ENCODE data around the gene EVI2B. TPM values are rescaled to one million over a fixed set of nuclear protein-coding genes. Genes with fewer than 3 reads are reported as not detected.

The EVI2B gene
- total and polyA plus RNA-seq, 12 donors = 0.67 to 16.7 (median 7.6) TPM

DNA sequence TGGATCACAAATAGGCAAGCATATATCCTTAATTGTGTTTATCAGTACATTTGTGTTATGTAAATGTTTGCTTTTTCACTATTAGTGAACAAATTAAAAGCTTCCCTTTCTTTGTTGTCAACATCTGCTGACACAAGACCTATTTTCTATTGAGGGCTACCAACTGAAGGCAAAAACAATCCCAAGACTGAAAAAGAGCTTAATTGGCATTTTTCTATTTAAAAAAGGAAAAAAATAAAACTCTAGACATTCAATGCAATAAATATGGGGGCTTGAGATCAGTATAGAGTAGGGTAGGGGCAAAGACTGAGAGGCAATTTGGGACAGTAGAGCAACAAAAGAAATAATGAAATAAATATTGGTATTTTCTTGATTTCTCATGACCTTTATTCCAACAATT, 41.1 kb downstream of the EVI2B start:
- Histone ChIP-seq H3K4me3 (no peak overlapping the region), H3K27ac (no peak overlapping the region), H3K4me1 (replicated peaks in 1 of 2) (peaks cover 4 to 20% of the 10 kb centered on the region in 2 donors), H3K36me3 (replicated peaks in 1 of 2) (peaks cover 0 to 4% of the 10 kb centered on the region in 2 donors), H3K27me3 (no peaks in the 10 kb centered on the region), H3K9me3 (replicated peaks in 1 of 3) (no peaks in the 10 kb centered on the region)
- TF ChIP-seq, protein P1, sequence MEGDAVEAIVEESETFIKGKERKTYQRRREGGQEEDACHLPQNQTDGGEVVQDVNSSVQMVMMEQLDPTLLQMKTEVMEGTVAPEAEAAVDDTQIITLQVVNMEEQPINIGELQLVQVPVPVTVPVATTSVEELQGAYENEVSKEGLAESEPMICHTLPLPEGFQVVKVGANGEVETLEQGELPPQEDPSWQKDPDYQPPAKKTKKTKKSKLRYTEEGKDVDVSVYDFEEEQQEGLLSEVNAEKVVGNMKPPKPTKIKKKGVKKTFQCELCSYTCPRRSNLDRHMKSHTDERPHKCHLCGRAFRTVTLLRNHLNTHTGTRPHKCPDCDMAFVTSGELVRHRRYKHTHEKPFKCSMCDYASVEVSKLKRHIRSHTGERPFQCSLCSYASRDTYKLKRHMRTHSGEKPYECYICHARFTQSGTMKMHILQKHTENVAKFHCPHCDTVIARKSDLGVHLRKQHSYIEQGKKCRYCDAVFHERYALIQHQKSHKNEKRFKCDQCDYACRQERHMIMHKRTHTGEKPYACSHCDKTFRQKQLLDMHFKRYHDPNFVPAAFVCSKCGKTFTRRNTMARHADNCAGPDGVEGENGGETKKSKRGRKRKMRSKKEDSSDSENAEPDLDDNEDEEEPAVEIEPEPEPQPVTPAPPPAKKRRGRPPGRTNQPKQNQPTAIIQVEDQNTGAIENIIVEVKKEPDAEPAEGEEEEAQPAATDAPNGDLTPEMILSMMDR (IDR thresholded peaks at IDR 0.05) = no peak
- TF ChIP-seq POLR2A (IDR thresholded peaks at IDR 0.05) = no peak
- DNase-seq = no peak
- intact Hi-C loops (cut with DNase I) = no loop called here

DNA sequence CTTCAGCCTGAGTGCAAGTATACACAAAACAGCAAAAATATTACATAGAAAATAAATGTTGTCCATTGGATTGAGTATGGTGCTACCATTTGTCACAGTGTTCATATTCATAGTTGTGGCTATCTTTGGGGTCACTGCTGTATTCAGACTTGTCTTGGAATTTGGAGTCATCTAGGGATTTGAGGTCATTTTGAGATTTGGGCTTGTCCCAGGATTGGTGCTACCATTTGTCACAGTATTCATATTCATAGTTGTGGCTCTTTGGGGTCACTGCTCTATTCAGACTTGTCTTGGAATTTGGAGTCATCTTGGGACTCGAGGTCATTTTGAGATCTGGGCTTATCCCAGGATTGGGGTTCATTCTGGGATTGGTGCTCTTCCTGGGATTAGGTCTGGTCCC, 41.6 kb downstream of the EVI2B start:
- no peak for DNase-seq
- no peaks in the 10 kb centered on the region for H3K9me3 ChIP-seq (replicated peaks in 1 of 3)
- 89 to 100% (median 96%) methylated on average over 1 of the region's 1 CpG for WGBS, 4 donors
- H3K4me1 ChIP-seq (replicated peaks in 1 of 2) = peaks cover 4 to 20% of the 10 kb centered on the region in 2 donors
- no peak for TF ChIP-seq POLR2A (IDR thresholded peaks at IDR 0.05)
- TF ChIP-seq, protein P1 (IDR thresholded peaks at IDR 0.05) = no peak
- no peaks in the 10 kb centered on the region for H3K27me3 ChIP-seq
- H3K36me3 ChIP-seq (replicated peaks in 1 of 2) = peaks cover 0 to 4% of the 10 kb centered on the region in 2 donors
- no peak overlapping the region for H3K4me3 ChIP-seq
- no peak overlapping the region for H3K27ac ChIP-seq
- intact Hi-C loops (cut with DNase I) = no loop called here

DNA sequence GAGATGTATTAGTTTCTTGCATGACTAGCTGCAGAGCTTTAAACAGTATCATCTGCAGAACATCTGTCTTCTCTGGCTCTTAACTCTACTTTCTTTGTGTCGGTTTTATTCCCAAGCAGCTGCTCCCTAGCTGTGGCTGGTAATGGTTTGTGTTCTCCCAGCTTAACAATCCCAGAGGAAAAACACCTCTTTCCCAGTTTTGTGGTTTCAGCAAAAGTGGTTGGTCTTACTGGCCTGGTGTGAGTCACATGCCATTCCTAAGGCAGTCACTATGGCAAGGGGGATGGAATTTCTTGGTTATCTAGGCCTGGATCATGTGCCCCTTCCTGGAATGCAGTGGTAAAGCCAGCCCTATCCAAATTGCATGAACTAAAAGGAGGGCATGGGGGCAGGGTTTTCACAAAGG, 44.3 kb downstream of the EVI2B start:
- peak in 6 of 7 donors; percentile 52 to 79 (median 68) for DNase-seq
- WGBS, 4 donors = 53 to 78% (median 71%) methylated on average over 1 of the region's 1 CpG
- no peak overlapping the region for H3K4me3 ChIP-seq
- intact Hi-C loops (cut with DNase I) = no loop called here
- no peaks in the 10 kb centered on the region for H3K27me3 ChIP-seq
- no peaks in the 10 kb centered on the region for H3K9me3 ChIP-seq (replicated peaks in 1 of 3)
- peaks cover 0 to 9% of the 10 kb centered on the region in 2 donors for H3K36me3 ChIP-seq (replicated peaks in 1 of 2)
- TF ChIP-seq POLR2A (IDR thresholded peaks at IDR 0.05) = no peak
- TF ChIP-seq, protein P1 (IDR thresholded peaks at IDR 0.05) = no peak
- peak overlapping the region in 2 of 5 donors; percentile 0 to 59 for H3K27ac ChIP-seq
- H3K4me1 ChIP-seq (replicated peaks in 1 of 2) = peaks cover 4 to 14% of the 10 kb centered on the region in 2 donors

DNA sequence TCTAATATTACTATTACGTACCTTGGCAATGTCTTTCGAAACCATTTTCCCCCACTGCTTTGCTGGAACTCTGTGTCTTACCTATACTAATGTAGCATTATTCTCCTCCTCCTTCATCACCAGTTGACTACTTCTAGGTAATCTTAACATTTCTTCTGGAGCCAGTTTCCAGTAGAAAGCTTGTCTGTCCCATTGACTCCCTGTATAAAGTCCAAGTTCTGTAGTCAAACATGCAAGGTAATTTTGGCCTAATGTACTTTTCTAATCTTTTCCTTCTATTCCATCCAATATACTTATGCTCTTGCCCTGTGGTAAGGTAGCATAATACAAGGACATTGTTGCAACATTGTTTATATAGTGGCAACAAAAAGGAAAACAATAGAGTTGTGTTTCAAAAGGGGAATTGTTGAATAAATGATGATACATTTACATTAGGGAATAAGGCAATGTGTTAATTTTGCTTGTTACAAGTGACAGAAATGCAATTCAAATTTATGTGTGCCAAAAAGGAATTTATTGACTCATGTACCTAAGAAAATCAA, 44.7 kb downstream of the EVI2B start:
- H3K27ac ChIP-seq = peak overlapping the region in 3 of 5 donors; percentile 0 to 59 (median 46)
- no peaks in the 10 kb centered on the region for H3K27me3 ChIP-seq
- intact Hi-C loops (cut with DNase I) = no loop called here
- WGBS, 4 donors = 97 to 100% (median 99%) methylated on average over 2 of the region's 2 CpGs
- TF ChIP-seq, protein P1 (IDR thresholded peaks at IDR 0.05) = no peak
- TF ChIP-seq POLR2A (IDR thresholded peaks at IDR 0.05) = no peak
- no peak overlapping the region for H3K4me3 ChIP-seq
- no peaks in the 10 kb centered on the region for H3K9me3 ChIP-seq (replicated peaks in 1 of 3)
- DNase-seq = no peak
- peaks cover 4 to 9% of the 10 kb centered on the region in 2 donors for H3K4me1 ChIP-seq (replicated peaks in 1 of 2)
- H3K36me3 ChIP-seq (replicated peaks in 1 of 2) = peaks cover 0 to 9% of the 10 kb centered on the region in 2 donors
